Sigmoid colon (tissue), 7 donors: ENCODE measurements around the gene NAP1L1. TPM values are rescaled to one million over a fixed set of nuclear protein-coding genes. Genes with fewer than 3 reads are reported as not detected.

ENCODE experiments used
- DNase-seq: peaks from one replicate; pipeline ENCODE4 v3.0.0-alpha.2; 2019
- H3K27ac ChIP-seq, 4 donors: fragments of 200-600 bp; sonication (generic); one replicate each; pipeline ENCODE4 v1.5.1; 2016 to 2019; ENCODE audit warnings: mild to moderate bottlenecking in 1 of 4
- H3K27me3 ChIP-seq, 3 donors: fragments of 200-600 bp; sonication (generic); one replicate each; pipeline ENCODE4 v1.5.1; 2019; ENCODE audit warnings: mild to moderate bottlenecking in 1 of 3
- H3K36me3 ChIP-seq, 4 donors: fragments of 200-600 bp; sonication (generic); one replicate each; pipeline ENCODE4 v1.5.1; 2016 to 2019
- H3K4me1 ChIP-seq, 4 donors: fragments of 200-600 bp; sonication (generic); one replicate each; pipeline ENCODE4 v1.5.1; 2017 to 2019
- H3K4me3 ChIP-seq, 4 donors: fragments of 200-600 bp; sonication (generic); one replicate each; pipeline ENCODE4 v1.5.1; 2017 to 2019; ENCODE audit warnings: mild to moderate bottlenecking in 2 of 4, moderate library complexity in 1 of 4
- H3K9me3 ChIP-seq, 4 donors: fragments of 200-600 bp in 3 of 4; sonication (generic) in 3 of 4; one replicate each; pipeline versions ENCODE4 v1.5.1 to v1.6.1; 2013 to 2019
- EP300 ChIP-seq, 4 donors: sonication (generic); formaldehyde crosslinking; IDR thresholded peaks; one replicate each; pipeline ENCODE4 v1.6.1; 2017; ENCODE audit warnings: antibody characterized with exemption in 4 of 4
- POLR2A ChIP-seq, 2 donors: fragments of 450-650 bp; IDR thresholded peaks; one replicate each; pipeline ENCODE4 v1.6.1; 2016; ENCODE audit warnings: antibody characterized with exemption in 2 of 2, mild to moderate bottlenecking in 2 of 2, moderate library complexity in 2 of 2
- POLR2AphosphoS5 ChIP-seq, 4 donors: sonication (generic); formaldehyde crosslinking; IDR thresholded peaks; one replicate each; pipeline ENCODE4 v1.6.1; 2017; ENCODE audit warnings: antibody characterized with exemption in 4 of 4
- WGBS, 2 donors: extraction: QIAGEN DNeasy Blood & Tissue Kit; methylation state at CpG; one replicate each; pipeline ENCODE4 v1.1.7; 2013; 5-methylcytosine and 5-hydroxymethylcytosine counted together
- intact Hi-C: fragments of 100-400 bp; cut with DNase I; formaldehyde crosslinking; loops from one replicate; pipeline ENCODE4 v1.15.1; 2023
- polyA plus RNA-seq, 3 donors: library from polyadenylated mRNA; stranded (reverse); fragments of 200-250 nt; gene quantifications; one replicate each; pipeline ENCODE4 v1.2.3, GENCODE V29; 2013
- total RNA-seq, 4 donors: library from RNA; depleted of rRNA; stranded (reverse); fragments of >200 nt; gene quantifications; one replicate each; pipeline ENCODE4 v1.1.0, GENCODE V29; 2016
- TF ChIP-seq, protein P1 (sequence below), 4 experiments: fragments of 450-650 bp in 3 of 4; fragments of 200-600 bp in 1 of 4; IDR thresholded peaks; one replicate each; pipeline ENCODE4 v1.5.1; 2016 to 2019; ENCODE audit warnings: antibody characterized with exemption in 4 of 4, mild to moderate bottlenecking in 3 of 4, moderate library complexity in 2 of 4
- donor health status: healthy with polysubstance abuse.
- donor health status: Bipolar disorder and iron deficiency.
- donor health status: healthy.

NAP1L1 gene
- total and polyA plus RNA-seq, 7 donors, result 103 to 424 (median 321) TPM

DNA sequence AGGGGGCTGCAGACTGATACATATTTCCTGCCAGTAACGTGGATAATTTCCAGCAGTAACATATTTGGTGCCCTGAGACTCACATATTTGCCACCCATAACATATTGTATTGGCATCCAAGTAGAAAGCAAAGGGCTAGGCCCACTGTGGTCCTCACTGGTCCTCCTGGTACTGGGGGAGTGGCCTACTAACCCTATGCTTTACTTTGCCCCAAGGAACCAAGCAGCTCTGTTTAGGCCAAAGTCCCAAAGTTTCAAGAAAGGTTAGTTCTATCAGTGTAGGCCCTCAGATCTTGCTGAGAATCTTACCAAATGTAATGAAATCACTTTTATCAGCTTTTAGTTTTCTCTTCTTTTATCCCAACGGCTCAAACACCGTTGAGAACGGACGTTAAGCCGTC lies 35.4 kb upstream of the NAP1L1 start:
- H3K9me3 ChIP-seq, result no peaks in the 10 kb centered on the region
- WGBS, 2 donors, result 88 to 91% methylated on average over 6 of the region's 6 CpGs
- no peaks in the 10 kb centered on the region for H3K4me1 ChIP-seq
- TF ChIP-seq EP300 (IDR thresholded peaks at IDR 0.05) (no peak), POLR2A (IDR thresholded peaks at IDR 0.05) (no peak), POLR2AphosphoS5 (IDR thresholded peaks at IDR 0.05) (no peak)
- TF ChIP-seq, protein P1, sequence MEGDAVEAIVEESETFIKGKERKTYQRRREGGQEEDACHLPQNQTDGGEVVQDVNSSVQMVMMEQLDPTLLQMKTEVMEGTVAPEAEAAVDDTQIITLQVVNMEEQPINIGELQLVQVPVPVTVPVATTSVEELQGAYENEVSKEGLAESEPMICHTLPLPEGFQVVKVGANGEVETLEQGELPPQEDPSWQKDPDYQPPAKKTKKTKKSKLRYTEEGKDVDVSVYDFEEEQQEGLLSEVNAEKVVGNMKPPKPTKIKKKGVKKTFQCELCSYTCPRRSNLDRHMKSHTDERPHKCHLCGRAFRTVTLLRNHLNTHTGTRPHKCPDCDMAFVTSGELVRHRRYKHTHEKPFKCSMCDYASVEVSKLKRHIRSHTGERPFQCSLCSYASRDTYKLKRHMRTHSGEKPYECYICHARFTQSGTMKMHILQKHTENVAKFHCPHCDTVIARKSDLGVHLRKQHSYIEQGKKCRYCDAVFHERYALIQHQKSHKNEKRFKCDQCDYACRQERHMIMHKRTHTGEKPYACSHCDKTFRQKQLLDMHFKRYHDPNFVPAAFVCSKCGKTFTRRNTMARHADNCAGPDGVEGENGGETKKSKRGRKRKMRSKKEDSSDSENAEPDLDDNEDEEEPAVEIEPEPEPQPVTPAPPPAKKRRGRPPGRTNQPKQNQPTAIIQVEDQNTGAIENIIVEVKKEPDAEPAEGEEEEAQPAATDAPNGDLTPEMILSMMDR (IDR thresholded peaks at IDR 0.05), result no peak
- H3K27ac ChIP-seq, result no peak overlapping the region
- no peaks in the 10 kb centered on the region for H3K36me3 ChIP-seq
- H3K4me3 ChIP-seq, result no peak overlapping the region
- no peaks in the 10 kb centered on the region for H3K27me3 ChIP-seq
- intact Hi-C loops, result no loop called here
- DNase-seq, result no peak

DNA sequence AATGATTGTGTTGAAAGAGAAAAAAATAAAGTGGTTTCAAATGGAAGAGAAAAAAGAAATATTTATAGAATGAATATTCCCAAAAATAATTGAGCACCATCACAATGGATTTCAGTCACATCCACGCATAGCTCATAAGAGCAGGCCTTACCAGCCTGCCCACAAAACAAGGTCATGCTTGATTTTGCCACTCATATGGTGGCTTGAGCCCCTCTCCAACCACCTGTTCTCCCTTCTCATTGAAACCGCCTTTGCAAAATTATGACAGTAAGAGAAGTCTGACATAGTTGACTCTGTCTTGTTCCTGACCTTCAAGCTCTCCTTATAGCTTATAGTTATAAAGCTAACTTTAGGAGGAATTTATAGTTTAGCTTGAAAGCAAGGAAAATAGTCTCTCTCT lies 33.3 kb upstream of the NAP1L1 start:
- no peaks in the 10 kb centered on the region for H3K4me1 ChIP-seq
- no peaks in the 10 kb centered on the region for H3K36me3 ChIP-seq
- H3K27ac ChIP-seq, result no peak overlapping the region
- TF ChIP-seq POLR2AphosphoS5 (IDR thresholded peaks at IDR 0.05) (no peak), EP300 (IDR thresholded peaks at IDR 0.05) (no peak), POLR2A (IDR thresholded peaks at IDR 0.05) (no peak)
- TF ChIP-seq, protein P1 (IDR thresholded peaks at IDR 0.05), result no peak
- no peak for DNase-seq
- no peaks in the 10 kb centered on the region for H3K27me3 ChIP-seq
- intact Hi-C loops, result no loop called here
- H3K4me3 ChIP-seq, result no peak overlapping the region
- 87 to 96% methylated on average over 2 of the region's 2 CpGs for WGBS, 2 donors
- H3K9me3 ChIP-seq, result no peaks in the 10 kb centered on the region

DNA sequence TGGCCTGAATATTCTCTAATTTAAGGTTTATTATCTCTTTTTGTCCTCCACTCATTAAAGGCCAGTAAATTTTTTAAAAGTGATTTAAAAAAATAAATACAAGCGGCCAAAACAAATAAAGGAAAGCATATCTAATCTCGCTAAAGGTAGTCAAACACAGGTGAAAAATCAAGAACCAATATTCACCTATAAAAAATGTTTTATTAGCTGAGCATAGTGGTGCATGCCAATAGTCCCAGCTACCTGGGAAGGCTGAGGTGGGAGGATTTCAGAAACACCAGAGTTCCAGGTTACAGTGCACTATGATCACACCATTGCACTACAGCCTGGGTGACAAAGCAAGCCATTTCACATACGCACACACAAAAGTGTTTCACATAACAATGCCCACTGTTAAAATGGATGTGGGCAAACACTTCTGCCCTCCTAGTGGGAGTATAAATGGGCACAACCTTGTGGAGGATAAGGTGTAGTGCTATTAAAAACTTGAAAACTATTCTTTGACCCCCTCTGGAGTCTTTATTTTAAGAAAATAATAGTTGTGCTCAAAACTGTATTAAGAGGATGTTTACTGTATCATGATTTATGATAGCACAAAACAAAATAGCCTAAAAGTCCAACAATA lies 32.7 kb upstream of the NAP1L1 start:
- WGBS, 2 donors, result 19 to 67% methylated on average over 3 of the region's 3 CpGs
- intact Hi-C loops, result no loop called here
- no peaks in the 10 kb centered on the region for H3K27me3 ChIP-seq
- no peaks in the 10 kb centered on the region for H3K4me1 ChIP-seq
- H3K27ac ChIP-seq, result no peak overlapping the region
- no peaks in the 10 kb centered on the region for H3K9me3 ChIP-seq
- no peak overlapping the region for H3K4me3 ChIP-seq
- no peak for DNase-seq
- H3K36me3 ChIP-seq, result no peaks in the 10 kb centered on the region
- TF ChIP-seq POLR2AphosphoS5 (IDR thresholded peaks at IDR 0.05), result no peak
- no peak for TF ChIP-seq EP300 (IDR thresholded peaks at IDR 0.05)
- no peak for TF ChIP-seq POLR2A (IDR thresholded peaks at IDR 0.05)
- TF ChIP-seq, protein P1 (IDR thresholded peaks at IDR 0.05), result no peak

DNA sequence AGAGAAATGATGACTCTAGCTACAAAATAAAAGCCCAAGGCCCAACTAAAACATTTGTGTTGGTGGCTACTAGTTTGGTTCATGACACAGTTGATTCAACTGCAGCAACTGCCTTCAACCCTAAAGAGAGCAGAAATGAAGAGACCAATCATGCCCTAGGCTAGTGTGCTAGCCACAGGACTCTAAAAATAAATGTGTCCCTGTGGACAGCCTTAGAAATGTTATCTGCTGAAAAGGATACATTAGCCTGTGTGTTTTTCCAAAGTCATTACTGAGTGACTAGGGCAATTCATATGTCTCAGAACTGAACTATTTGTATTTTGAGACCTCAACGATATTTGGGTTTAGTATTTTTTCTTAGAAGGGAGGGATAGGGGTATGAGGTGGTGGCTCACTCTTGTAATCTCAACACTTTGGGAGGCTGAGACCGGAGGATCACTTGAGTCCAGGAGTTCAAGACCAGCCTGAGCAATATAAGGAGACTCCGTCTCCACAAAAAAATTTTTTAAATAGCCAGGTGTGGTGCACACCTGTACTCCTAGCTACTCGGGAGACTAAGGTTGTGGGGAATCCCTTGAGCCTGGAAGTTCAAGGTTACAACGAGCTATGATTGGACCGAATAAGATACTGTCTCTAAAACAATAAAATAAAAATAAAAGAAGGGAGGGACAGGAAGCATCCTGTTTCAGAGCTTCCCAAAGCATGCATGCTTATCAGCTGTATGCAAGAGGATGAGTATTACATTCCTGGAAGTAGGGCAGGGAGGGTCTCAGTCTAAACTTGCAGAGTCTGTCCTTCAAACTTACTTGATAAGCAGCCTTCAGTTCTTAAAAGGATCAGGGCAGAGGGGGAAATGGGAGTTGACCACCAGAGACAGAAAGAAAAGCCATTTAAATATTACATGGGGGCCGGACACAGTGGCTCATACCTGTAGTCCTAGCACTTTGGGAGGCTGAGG lies 29.6 kb upstream of the NAP1L1 start:
- Histone ChIP-seq H3K27me3 (no peaks in the 10 kb centered on the region), H3K9me3 (no peaks in the 10 kb centered on the region), H3K4me3 (no peak overlapping the region), H3K27ac (no peak overlapping the region), H3K4me1 (no peaks in the 10 kb centered on the region), H3K36me3 (no peaks in the 10 kb centered on the region)
- no peak for TF ChIP-seq EP300 (IDR thresholded peaks at IDR 0.05)
- TF ChIP-seq, protein P1 (IDR thresholded peaks at IDR 0.05), result no peak
- no peak for TF ChIP-seq POLR2A (IDR thresholded peaks at IDR 0.05)
- no peak for TF ChIP-seq POLR2AphosphoS5 (IDR thresholded peaks at IDR 0.05)
- DNase-seq, result no peak
- intact Hi-C loops, result no loop called here
- WGBS, 2 donors, result 46 to 78% methylated on average over 7 of the region's 7 CpGs
